HepG2 (cell line): ENCODE measurements around the gene ASB16. TPM values are rescaled to one million over a fixed set of nuclear protein-coding genes. Genes with fewer than 3 reads are reported as not detected.

Experiments used
- CCDC6 ChIP-seq: sonication (generic); formaldehyde crosslinking; IDR thresholded peaks from 2 replicates; pipeline ENCODE4 v1.8.1; 2022; ENCODE audit warnings: mild to moderate bottlenecking, missing genetic modification reagents, moderate library complexity
- E2F5 ChIP-seq: sonication (generic); formaldehyde crosslinking; conservative IDR thresholded peaks from 2 replicates; pipeline ENCODE4 v1.4.0; 2020; ENCODE audit warnings: missing genetic modification reagents
- EZH2 ChIP-seq: conservative IDR thresholded peaks from 2 replicates; pipeline ENCODE4 v1.6.1; 2012; ENCODE audit warnings: mild to moderate bottlenecking, low read depth, low read length, moderate library complexity
- FOSL1 ChIP-seq: sonication (generic); formaldehyde crosslinking; IDR thresholded peaks from 2 replicates; pipeline ENCODE4 v1.9.0; 2021; ENCODE audit warnings: missing genetic modification reagents, borderline replicate concordance
- GPN1 ChIP-seq: sonication (generic); formaldehyde crosslinking; IDR thresholded peaks from 2 replicates; pipeline ENCODE4 v1.5.1; 2020; ENCODE audit warnings: missing genetic modification reagents, borderline replicate concordance
- KAT7 ChIP-seq: IDR thresholded peaks from 2 replicates; pipeline ENCODE4 v1.6.1; 2018; ENCODE audit warnings: borderline replicate concordance, missing compliant biosample characterization
- MAFG ChIP-seq: sonication (generic); formaldehyde crosslinking; IDR thresholded peaks from 2 replicates; pipeline ENCODE4 v1.5.1; 2020; ENCODE audit warnings: mild to moderate bottlenecking, missing genetic modification reagents
- NCOA2 ChIP-seq: sonication (generic); formaldehyde crosslinking; IDR thresholded peaks from 2 replicates; pipeline ENCODE4 v1.8.0; 2022; ENCODE audit warnings: inconsistent platforms
- PAX8 ChIP-seq: sonication (generic); formaldehyde crosslinking; IDR thresholded peaks from 2 replicates; pipeline ENCODE4 v1.8.0; 2022; ENCODE audit warnings: mild to moderate bottlenecking, missing genetic modification reagents, borderline replicate concordance
- PHB2 ChIP-seq: fragments of 450-650 bp; IDR thresholded peaks from 2 replicates; pipeline ENCODE4 v1.6.1; 2018; ENCODE audit not compliant: partially characterized antibody
- PHF21A ChIP-seq: sonication (generic); formaldehyde crosslinking; IDR thresholded peaks from 2 replicates; pipeline ENCODE4 v1.5.0; 2020; ENCODE audit warnings: mild to moderate bottlenecking, missing genetic modification reagents
- PLRG1 ChIP-seq: fragments of 450-650 bp; conservative IDR thresholded peaks from 2 replicates; pipeline ENCODE4 v1.6.1; 2016
- RXRB ChIP-seq: IDR thresholded peaks from 2 replicates; pipeline ENCODE4 v1.6.1; 2016; ENCODE audit warnings: borderline replicate concordance, missing genetic modification reagents, missing compliant biosample characterization
- SNAPC5 ChIP-seq: sonication (generic); formaldehyde crosslinking; IDR thresholded peaks from 2 replicates; pipeline ENCODE4 v1.8.1; 2023; ENCODE audit warnings: mild to moderate bottlenecking, missing genetic modification reagents, borderline replicate concordance
- TSC22D2 ChIP-seq: sonication (generic); formaldehyde crosslinking; IDR thresholded peaks from 2 replicates; pipeline ENCODE4 v1.5.1; 2020; ENCODE audit warnings: missing genetic modification reagents, mild to moderate bottlenecking, borderline replicate concordance
- ZFP41 ChIP-seq: sonication (generic); formaldehyde crosslinking; IDR thresholded peaks from 2 replicates; pipeline ENCODE4 v1.4.0; 2020; ENCODE audit warnings: mild to moderate bottlenecking, missing genetic modification reagents, borderline replicate concordance
- ZFP82 ChIP-seq: sonication (generic); formaldehyde crosslinking; IDR thresholded peaks from 2 replicates; pipeline ENCODE4 v1.5.1; 2020; ENCODE audit warnings: mild to moderate bottlenecking, missing genetic modification reagents, borderline replicate concordance
- ZNF350 ChIP-seq: sonication (generic); formaldehyde crosslinking; IDR thresholded peaks from 2 replicates; pipeline ENCODE4 v1.4.0; 2020; ENCODE audit warnings: mild to moderate bottlenecking, low read depth, missing genetic modification reagents, borderline replicate concordance
- ZNF503 ChIP-seq: sonication (generic); formaldehyde crosslinking; IDR thresholded peaks from 2 replicates; pipeline ENCODE4 v1.4.0; 2020; ENCODE audit warnings: missing genetic modification reagents
- ZNF607 ChIP-seq: sonication (generic); formaldehyde crosslinking; IDR thresholded peaks from 2 replicates; pipeline ENCODE4 v1.5.1; 2020; ENCODE audit warnings: missing genetic modification reagents, mild to moderate bottlenecking, borderline replicate concordance
- ZSCAN21 ChIP-seq: sonication (generic); formaldehyde crosslinking; IDR thresholded peaks from 2 replicates; pipeline ENCODE4 v1.8.0; 2022; ENCODE audit warnings: mild to moderate bottlenecking, missing genetic modification reagents, moderate library complexity, borderline replicate concordance
- polyA plus RNA-seq, 8 experiments: library from polyadenylated mRNA; depleted of rRNA in 3 of 8; stranded (reverse) in 7 of 8; unstranded in 1 of 8; fragments of >200 nt; fragmentation: Illumina TruSeq in 4 of 8; extraction: Trizol in 4 of 8; gene quantifications; 2 replicates each; pipeline versions ENCODE4 v1.2.1 to v1.2.3, GENCODE V29; 2011 to 2016; ENCODE audit warnings: low read depth in 4 of 8, missing spikeins in 1 of 8, mixed read lengths in 1 of 8; ENCODE audit not compliant: insufficient read depth in 1 of 8
- total RNA-seq, 5 experiments: library from RNA; depleted of rRNA; stranded (reverse); fragments of >200 nt; fragmentation: Illumina TruSeq; extraction: Trizol; gene quantifications; 2 replicates each; pipeline ENCODE4 v1.2.3, GENCODE V29; 2016; ENCODE audit warnings: low read depth in 1 of 5
- TF ChIP-seq, protein P1 (sequence below): sonication (generic); formaldehyde crosslinking; conservative IDR thresholded peaks from 2 replicates; pipeline ENCODE4 v1.4.0; 2020; ENCODE audit warnings: mild to moderate bottlenecking, missing genetic modification reagents, moderate library complexity

ASB16 gene
- total and polyA plus RNA-seq, 2 of the 13 experiments (the other 11 are each of a cell fraction or from before 2014, with no cell fraction given): 0.07 TPM; not detected in 1

- no peak for TF ChIP-seq FOSL1 (CRISPR knock-in tag)
- TF ChIP-seq MAFG (CRISPR knock-in tag): no peak
- TF ChIP-seq ZNF350 (CRISPR knock-in tag): no peak
- TF ChIP-seq RXRB (CRISPR knock-in tag): no peak
- no peak for TF ChIP-seq TSC22D2 (CRISPR knock-in tag)
- TF ChIP-seq ZFP41 (CRISPR knock-in tag): no peak
- TF ChIP-seq, protein P1, sequence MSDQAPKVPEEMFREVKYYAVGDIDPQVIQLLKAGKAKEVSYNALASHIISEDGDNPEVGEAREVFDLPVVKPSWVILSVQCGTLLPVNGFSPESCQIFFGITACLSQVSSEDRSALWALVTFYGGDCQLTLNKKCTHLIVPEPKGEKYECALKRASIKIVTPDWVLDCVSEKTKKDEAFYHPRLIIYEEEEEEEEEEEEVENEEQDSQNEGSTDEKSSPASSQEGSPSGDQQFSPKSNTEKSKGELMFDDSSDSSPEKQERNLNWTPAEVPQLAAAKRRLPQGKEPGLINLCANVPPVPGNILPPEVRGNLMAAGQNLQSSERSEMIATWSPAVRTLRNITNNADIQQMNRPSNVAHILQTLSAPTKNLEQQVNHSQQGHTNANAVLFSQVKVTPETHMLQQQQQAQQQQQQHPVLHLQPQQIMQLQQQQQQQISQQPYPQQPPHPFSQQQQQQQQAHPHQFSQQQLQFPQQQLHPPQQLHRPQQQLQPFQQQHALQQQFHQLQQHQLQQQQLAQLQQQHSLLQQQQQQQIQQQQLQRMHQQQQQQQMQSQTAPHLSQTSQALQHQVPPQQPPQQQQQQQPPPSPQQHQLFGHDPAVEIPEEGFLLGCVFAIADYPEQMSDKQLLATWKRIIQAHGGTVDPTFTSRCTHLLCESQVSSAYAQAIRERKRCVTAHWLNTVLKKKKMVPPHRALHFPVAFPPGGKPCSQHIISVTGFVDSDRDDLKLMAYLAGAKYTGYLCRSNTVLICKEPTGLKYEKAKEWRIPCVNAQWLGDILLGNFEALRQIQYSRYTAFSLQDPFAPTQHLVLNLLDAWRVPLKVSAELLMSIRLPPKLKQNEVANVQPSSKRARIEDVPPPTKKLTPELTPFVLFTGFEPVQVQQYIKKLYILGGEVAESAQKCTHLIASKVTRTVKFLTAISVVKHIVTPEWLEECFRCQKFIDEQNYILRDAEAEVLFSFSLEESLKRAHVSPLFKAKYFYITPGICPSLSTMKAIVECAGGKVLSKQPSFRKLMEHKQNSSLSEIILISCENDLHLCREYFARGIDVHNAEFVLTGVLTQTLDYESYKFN: no peak
- no peak for TF ChIP-seq GPN1 (CRISPR knock-in tag)
- no peak for TF ChIP-seq NCOA2 (CRISPR knock-in tag)
- no peak for TF ChIP-seq SNAPC5 (CRISPR knock-in tag)
- TF ChIP-seq ZSCAN21 (CRISPR knock-in tag): no peak
- TF ChIP-seq KAT7 (CRISPR knock-in tag): no peak
- no peak for TF ChIP-seq PAX8 (CRISPR knock-in tag)
- peak; percentile 25; the same call in 1 of the 2 replicates for TF ChIP-seq E2F5
- no peak for TF ChIP-seq ZNF607 (CRISPR knock-in tag)
- no peak for TF ChIP-seq EZH2
- TF ChIP-seq ZNF503 (CRISPR knock-in tag): no peak
- TF ChIP-seq ZFP82: no peak; the same call in 1 of the 2 replicates
- no peak; the same call in 1 of the 2 replicates for TF ChIP-seq PHF21A (CRISPR knock-in tag)
- TF ChIP-seq PLRG1: no peak
- TF ChIP-seq CCDC6 (CRISPR knock-in tag): peak; percentile 79; the same call in 1 of the 2 replicates
- TF ChIP-seq PHB2: no peak
Measured at GRCh38 chr17:44221084-44221861, 50.8 kb downstream of the ASB16 start (continued).
